NT2/D1 (cell line): Measurements from ENCODE around the gene RNF217.

Experiments
- SUZ12 ChIP-seq: IDR thresholded peaks from 2 replicates; pipeline ENCODE4 v1.6.1; 2011; ENCODE audit not compliant: insufficient read length, insufficient read depth; ENCODE audit errors: extremely low read depth
- YY1 ChIP-seq: IDR thresholded peaks from 2 replicates; pipeline ENCODE4 v1.6.1; 2011; ENCODE audit not compliant: insufficient read length, insufficient read depth
- ZNF274 ChIP-seq: IDR thresholded peaks from 2 replicates; pipeline ENCODE4 v1.6.1; 2011; ENCODE audit warnings: mild to moderate bottlenecking, low read depth, low read length

DNA sequence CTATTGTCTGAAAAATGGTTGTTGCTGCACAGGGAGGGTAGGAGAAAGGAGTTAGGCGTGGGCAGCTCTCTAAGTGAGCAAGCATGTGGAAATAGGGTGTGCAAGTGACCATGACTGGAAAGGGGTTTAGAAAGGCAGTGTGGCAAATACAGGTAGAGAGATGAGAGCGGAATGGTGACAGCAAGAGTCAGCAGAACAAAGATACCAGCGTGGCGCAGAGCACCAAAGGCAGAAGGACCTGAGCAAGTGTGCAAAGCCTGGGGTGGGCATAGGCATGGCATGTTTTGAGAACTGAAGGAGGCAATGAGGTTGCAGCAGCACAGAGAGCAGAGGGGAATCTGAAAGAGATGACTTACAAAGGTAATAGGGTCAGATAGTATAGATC lies 17.0 kb downstream of the RNF217 start:
- TF ChIP-seq ZNF274: no peak
- TF ChIP-seq YY1: no peak
- TF ChIP-seq SUZ12: no peak
